MM.1S (cell line): ENCODE measurements around the gene RHOXF2.
"Not testable (repeated sequence)": the region's sequence is repeated elsewhere in the genome, so short reads cannot be mapped to it uniquely, and the experiment has no call there.

Experiments
- DNase-seq: peaks from one replicate; pipeline ENCODE4 v3.0.0-alpha.2; 2015
- H2AFZ ChIP-seq: fragments of 300-600 bp; sonication (generic); 2 replicates; pipeline ENCODE4 v1.6.0; 2016; ENCODE audit warnings: antibody characterized with exemption, low read length
- H3F3A ChIP-seq: fragments of 300-600 bp; sonication (generic); 2 replicates; pipeline ENCODE4 v1.6.1; 2016; ENCODE audit warnings: mild to moderate bottlenecking, antibody characterized with exemption, low read length, moderate library complexity, mixed read lengths; ENCODE audit not compliant: insufficient read depth
- H3K27ac ChIP-seq: fragments of 300-600 bp; sonication (generic); 2 replicates; pipeline ENCODE4 v1.5.1; 2016; ENCODE audit warnings: mild to moderate bottlenecking, low read length
- H3K27me3 ChIP-seq: fragments of 300-600 bp; sonication (generic); replicated peaks from 2 replicates; pipeline ENCODE4 v1.6.0; 2016; ENCODE audit warnings: low read length; ENCODE audit not compliant: insufficient read depth
- H3K36me3 ChIP-seq: fragments of 300-600 bp; sonication (generic); replicated peaks from 2 replicates; pipeline ENCODE4 v1.6.1; 2016; ENCODE audit warnings: mild to moderate bottlenecking, low read length, mixed read lengths; ENCODE audit not compliant: insufficient read depth
- H3K4me1 ChIP-seq: fragments of 300-600 bp; sonication (generic); 2 replicates; pipeline ENCODE4 v1.6.1; 2016; ENCODE audit warnings: low read length, mixed read lengths
- H3K4me2 ChIP-seq: fragments of 300-600 bp; sonication (generic); 2 replicates; pipeline ENCODE4 v1.6.0; 2016; ENCODE audit warnings: low read depth, low read length
- H3K4me3 ChIP-seq: fragments of 300-600 bp; sonication (generic); 2 replicates; pipeline ENCODE4 v1.5.1; 2016; ENCODE audit warnings: low read length, mixed read lengths
- H3K79me2 ChIP-seq: fragments of 300-600 bp; sonication (generic); 2 replicates; pipeline ENCODE4 v1.6.1; 2016; ENCODE audit warnings: mixed run types, low read length, mixed read lengths
- H3K9ac ChIP-seq: fragments of 300-600 bp; sonication (generic); 2 replicates; pipeline ENCODE4 v1.6.1; 2016; ENCODE audit warnings: low read length, mixed read lengths
- H3K9me2 ChIP-seq: fragments of 300-600 bp; sonication (generic); replicated peaks from 2 replicates; pipeline ENCODE4 v1.6.1; 2016; ENCODE audit warnings: mild to moderate bottlenecking, low read length, mixed read lengths; ENCODE audit not compliant: insufficient read depth
- H3K9me3 ChIP-seq: fragments of 300-600 bp; sonication (generic); replicated peaks from 2 replicates; pipeline ENCODE4 v1.6.1; 2016; ENCODE audit warnings: mild to moderate bottlenecking, low read length, mixed read lengths; ENCODE audit not compliant: insufficient read depth
- H4K20me1 ChIP-seq: fragments of 300-600 bp; sonication (generic); 2 replicates; pipeline ENCODE4 v1.6.1; 2016; ENCODE audit warnings: mild to moderate bottlenecking, low read length, moderate library complexity, mixed read lengths; ENCODE audit not compliant: insufficient read depth
- EZH2 ChIP-seq: fragments of 300-600 bp; sonication (generic); optimal IDR thresholded peaks from 2 replicates; pipeline ENCODE3; 2017; ENCODE audit warnings: low read depth, mild to moderate bottlenecking, antibody characterized with exemption, low read length, mixed read lengths
- EZH2phosphoT487 ChIP-seq: fragments of 300-600 bp; sonication (generic); IDR thresholded peaks from 2 replicates; pipeline ENCODE4 v1.6.1; 2018; ENCODE audit warnings: antibody characterized with exemption, low read length
- TF ChIP-seq, protein P1 (sequence below): fragments of 300-600 bp; sonication (generic); IDR thresholded peaks from 2 replicates; pipeline ENCODE4 v1.5.1; 2016; ENCODE audit warnings: antibody characterized with exemption, low read length, mixed read lengths

Gene RHOXF2

DNA sequence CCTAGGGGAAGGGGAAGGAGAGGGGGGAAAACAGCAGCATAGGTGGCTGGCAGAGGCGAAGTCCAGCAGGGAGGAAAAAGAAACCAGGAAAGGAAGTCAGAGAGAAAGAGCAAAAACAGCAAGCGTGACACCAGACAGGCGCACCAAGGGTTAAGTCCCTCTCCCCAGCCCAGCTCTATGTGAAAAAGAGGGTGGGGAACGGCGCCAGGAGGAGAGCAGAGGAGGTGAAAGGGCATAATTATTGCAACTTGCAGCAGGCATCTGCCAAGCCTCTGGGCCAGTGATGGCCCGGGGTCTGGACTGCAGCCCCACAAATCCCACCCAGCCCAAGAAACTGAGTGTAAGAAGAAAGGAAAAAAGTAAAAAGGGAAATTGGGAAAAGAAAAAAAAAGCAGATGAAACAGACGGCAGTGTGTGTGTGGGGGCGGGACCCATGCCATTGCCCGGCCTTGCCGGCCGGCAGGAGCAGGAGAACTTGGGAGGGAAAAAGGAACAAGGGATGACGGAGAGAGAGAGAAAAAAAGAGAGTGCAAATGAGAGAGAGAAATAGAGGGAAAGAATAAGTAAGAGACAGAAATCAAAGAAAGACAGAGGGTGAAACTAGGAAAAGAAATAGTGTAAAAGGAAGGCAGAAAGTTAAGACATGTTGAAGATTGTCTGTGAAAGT lies 14.1 kb upstream of the RHOXF2 start:
- Histone ChIP-seq H3K27ac (no peak overlapping the region), H3K27me3 (no peaks in the 10 kb centered on the region), H3K4me2 (no peak overlapping the region), H3K4me3 (no peak overlapping the region), H3K9me3 (no peaks in the 10 kb centered on the region), H3K9ac (no peak overlapping the region), H2AFZ (no peak overlapping the region), H4K20me1 (no peaks in the 10 kb centered on the region), H3K4me1 (no peaks in the 10 kb centered on the region), H3F3A (no peaks in the 10 kb centered on the region), H3K36me3 (no peaks in the 10 kb centered on the region), H3K9me2 (no peaks in the 10 kb centered on the region), H3K79me2 (no peaks in the 10 kb centered on the region)
- no peak for TF ChIP-seq EZH2phosphoT487
- TF ChIP-seq, protein P1, sequence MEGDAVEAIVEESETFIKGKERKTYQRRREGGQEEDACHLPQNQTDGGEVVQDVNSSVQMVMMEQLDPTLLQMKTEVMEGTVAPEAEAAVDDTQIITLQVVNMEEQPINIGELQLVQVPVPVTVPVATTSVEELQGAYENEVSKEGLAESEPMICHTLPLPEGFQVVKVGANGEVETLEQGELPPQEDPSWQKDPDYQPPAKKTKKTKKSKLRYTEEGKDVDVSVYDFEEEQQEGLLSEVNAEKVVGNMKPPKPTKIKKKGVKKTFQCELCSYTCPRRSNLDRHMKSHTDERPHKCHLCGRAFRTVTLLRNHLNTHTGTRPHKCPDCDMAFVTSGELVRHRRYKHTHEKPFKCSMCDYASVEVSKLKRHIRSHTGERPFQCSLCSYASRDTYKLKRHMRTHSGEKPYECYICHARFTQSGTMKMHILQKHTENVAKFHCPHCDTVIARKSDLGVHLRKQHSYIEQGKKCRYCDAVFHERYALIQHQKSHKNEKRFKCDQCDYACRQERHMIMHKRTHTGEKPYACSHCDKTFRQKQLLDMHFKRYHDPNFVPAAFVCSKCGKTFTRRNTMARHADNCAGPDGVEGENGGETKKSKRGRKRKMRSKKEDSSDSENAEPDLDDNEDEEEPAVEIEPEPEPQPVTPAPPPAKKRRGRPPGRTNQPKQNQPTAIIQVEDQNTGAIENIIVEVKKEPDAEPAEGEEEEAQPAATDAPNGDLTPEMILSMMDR, result no peak
- no peak for TF ChIP-seq EZH2
- DNase-seq, result no peak

DNA sequence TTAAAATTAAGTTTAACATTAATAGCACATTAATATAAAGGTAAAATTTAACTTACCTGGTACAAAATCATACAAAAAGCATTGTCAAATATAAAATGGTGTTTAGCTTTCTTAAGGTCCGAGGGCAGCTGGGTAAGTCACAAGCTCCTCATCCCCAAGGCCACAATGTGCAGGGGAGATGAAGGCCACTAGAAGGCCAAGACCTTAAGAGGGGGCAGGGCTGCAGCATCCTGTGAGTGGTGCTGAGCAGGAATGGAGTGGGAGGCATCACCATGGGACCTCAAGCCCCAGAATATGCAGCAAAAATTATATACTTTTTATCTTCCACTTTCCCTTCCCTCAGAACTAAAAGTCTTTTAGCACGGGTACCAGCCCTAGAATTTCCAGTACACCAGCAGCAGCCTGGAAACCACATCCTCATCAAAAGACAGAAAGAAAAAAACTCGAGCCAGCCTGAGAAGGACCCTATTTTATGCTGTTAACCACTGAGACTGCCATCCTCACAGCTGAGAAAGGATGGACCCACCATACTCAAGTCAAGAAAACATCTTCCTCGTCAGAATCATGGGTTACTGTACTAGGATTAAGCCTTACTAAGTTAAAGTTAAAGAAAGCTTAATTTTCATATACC lies 13.0 kb upstream of the RHOXF2 start:
- Histone ChIP-seq H3K79me2 (no peaks in the 10 kb centered on the region), H3K36me3 (no peaks in the 10 kb centered on the region), H3K27ac (no peak overlapping the region), H3K9me2 (no peaks in the 10 kb centered on the region), H2AFZ (no peak overlapping the region), H3K4me3 (no peak overlapping the region), H3K9ac (no peak overlapping the region), H3K4me1 (no peaks in the 10 kb centered on the region), H3K4me2 (no peak overlapping the region), H3K27me3 (no peaks in the 10 kb centered on the region), H4K20me1 (no peaks in the 10 kb centered on the region), H3F3A (no peaks in the 10 kb centered on the region), H3K9me3 (no peaks in the 10 kb centered on the region)
- no peak for DNase-seq
- TF ChIP-seq, protein P1, result no peak
- TF ChIP-seq EZH2phosphoT487 (no peak), EZH2 (no peak)

DNA sequence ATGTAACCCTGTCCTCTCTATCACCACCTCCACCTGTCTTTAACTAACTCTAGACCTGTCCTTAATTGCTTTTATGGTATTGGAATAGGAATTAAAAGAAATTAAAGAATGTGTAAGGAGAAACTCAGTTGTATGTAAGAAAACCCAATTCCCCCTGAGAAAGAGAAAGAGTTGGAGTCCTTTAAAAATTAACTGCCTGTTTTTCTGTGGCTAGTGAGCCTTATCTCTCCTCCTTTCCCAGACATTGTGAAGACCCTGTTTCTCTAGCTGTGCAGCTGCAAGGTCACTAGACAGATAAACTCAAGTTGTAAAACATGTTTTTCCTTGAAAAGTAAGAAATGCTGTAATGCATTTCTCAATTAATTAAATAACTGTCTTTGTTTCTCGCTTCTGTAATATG lies 12.1 kb upstream of the RHOXF2 start:
- not testable (repeated sequence) for H3K4me2 ChIP-seq, H3K4me3 ChIP-seq, H4K20me1 ChIP-seq, DNase-seq, H2AFZ ChIP-seq, H3K79me2 ChIP-seq, H3K9ac ChIP-seq, H3K9me2 ChIP-seq, H3K9me3 ChIP-seq, H3K27ac ChIP-seq, H3K4me1 ChIP-seq, H3K36me3 ChIP-seq, H3K27me3 ChIP-seq, H3F3A ChIP-seq

DNA sequence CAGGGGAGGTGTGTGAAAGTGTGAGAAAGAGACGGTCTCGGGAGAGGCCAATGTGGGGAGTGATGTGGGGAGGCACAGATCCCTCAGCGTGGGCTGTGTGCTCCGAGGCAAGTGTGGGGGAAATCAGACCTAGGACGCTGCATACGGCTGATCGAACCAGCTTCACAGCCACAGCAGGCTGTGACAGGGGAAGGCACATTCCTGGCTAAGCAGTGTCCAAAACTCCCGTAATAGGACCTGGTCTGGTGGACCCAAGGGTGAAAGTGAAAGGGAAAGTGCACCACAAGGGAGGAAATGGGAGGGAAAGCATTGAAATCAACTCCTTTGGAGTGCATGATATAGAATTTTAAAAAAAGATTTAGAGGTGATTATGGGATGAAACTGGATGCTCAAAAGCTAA lies 10.9 kb upstream of the RHOXF2 start:
- Histone ChIP-seq H3K79me2 (no peaks in the 10 kb centered on the region), H3K27ac (no peak overlapping the region), H3K9ac (no peak overlapping the region), H2AFZ (no peak overlapping the region), H3K4me3 (no peak overlapping the region), H3F3A (no peaks in the 10 kb centered on the region), H3K27me3 (no peaks in the 10 kb centered on the region), H3K4me1 (no peaks in the 10 kb centered on the region), H4K20me1 (no peaks in the 10 kb centered on the region), H3K36me3 (no peaks in the 10 kb centered on the region), H3K9me2 (no peaks in the 10 kb centered on the region), H3K9me3 (no peaks in the 10 kb centered on the region), H3K4me2 (no peak overlapping the region)
- TF ChIP-seq, protein P1, result no peak
- no peak for DNase-seq

DNA sequence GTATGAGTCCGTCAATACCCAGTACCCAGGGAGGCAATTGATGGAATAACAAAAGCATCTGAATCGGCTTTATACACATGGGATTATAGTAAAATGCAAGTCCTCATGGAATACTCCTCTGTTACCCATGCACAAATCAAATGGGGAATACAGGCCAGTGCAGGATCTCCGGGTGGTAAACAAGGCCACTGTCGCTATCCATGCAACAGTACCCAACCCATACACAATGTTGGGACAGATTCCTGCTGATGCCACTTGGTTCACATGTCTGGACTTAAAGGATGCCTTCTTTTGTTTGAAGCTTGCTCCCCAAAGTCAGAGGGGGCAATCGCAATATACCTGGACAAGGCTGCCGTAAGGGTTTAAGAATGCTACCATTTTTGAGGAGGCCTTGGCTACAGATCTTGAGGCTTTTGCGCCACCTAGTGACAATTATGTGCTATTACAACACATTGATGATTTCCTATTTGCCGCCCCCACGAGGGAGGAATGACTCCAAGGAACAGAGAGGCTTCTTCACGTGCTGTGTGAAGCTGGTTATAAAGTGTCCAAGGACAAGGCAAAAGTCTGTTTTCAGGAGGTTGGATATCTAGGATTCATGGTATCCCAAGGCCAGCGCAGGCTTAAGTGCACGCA lies 8.2 kb upstream of the RHOXF2 start:
- H3K4me1 ChIP-seq, DNase-seq, H3K9me3 ChIP-seq, H3K36me3 ChIP-seq, H3K4me3 ChIP-seq, H3K9ac ChIP-seq, H3F3A ChIP-seq, H3K79me2 ChIP-seq, H3K27me3 ChIP-seq, H3K9me2 ChIP-seq, H3K4me2 ChIP-seq, H3K27ac ChIP-seq, H4K20me1 ChIP-seq, H2AFZ ChIP-seq: not testable (repeated sequence)
